HG02970 (cell line): ENCODE measurements around the gene THAP4.
"Not testable (repeated sequence)": the region's sequence is repeated elsewhere in the genome, so short reads cannot be mapped to it uniquely, and the experiment has no call there.

Experiments
- ATAC-seq: cut with Tn5 transposase; IDR thresholded peaks from one replicate; pipeline ENCODE4 v1.9.1; 2021; ENCODE audit warnings: mild to moderate bottlenecking, moderate library complexity, moderate number of reproducible peaks; ENCODE audit not compliant: unreplicated experiment, low FRiP score

The THAP4 gene

GRCh38 chr2:241567266-241567665 is 69.7 kb downstream of the THAP4 start:
- not testable (repeated sequence) for ATAC-seq

GRCh38 chr2:241566468-241566867 is 70.5 kb downstream of the THAP4 start:
- ATAC-seq, result no peak

- ATAC-seq, result not testable (repeated sequence)
Observed at GRCh38 chr2:241566021-241566420, 70.9 kb downstream of the THAP4 start.

DNA sequence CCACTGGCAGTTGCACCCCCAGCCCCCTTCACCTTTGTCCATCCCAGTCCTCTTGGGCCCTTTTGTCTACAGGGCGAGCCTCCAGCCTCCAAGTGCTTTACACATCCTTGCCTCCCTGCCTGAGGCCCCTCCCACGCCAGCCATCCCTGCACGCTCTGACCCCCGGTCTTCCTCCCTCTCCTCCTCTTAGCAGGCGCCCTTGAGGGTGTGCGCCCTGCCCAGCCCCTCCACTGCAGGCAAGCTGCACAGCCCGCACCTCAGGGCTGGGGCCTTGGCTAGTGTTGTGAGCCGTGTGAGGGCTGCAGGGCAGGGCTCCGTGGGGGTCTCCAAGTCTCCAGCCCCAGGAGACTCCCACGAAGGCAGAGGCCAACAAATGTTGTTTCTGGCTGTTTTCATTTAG is 71.5 kb downstream of the THAP4 start:
- ATAC-seq, result no peak

DNA sequence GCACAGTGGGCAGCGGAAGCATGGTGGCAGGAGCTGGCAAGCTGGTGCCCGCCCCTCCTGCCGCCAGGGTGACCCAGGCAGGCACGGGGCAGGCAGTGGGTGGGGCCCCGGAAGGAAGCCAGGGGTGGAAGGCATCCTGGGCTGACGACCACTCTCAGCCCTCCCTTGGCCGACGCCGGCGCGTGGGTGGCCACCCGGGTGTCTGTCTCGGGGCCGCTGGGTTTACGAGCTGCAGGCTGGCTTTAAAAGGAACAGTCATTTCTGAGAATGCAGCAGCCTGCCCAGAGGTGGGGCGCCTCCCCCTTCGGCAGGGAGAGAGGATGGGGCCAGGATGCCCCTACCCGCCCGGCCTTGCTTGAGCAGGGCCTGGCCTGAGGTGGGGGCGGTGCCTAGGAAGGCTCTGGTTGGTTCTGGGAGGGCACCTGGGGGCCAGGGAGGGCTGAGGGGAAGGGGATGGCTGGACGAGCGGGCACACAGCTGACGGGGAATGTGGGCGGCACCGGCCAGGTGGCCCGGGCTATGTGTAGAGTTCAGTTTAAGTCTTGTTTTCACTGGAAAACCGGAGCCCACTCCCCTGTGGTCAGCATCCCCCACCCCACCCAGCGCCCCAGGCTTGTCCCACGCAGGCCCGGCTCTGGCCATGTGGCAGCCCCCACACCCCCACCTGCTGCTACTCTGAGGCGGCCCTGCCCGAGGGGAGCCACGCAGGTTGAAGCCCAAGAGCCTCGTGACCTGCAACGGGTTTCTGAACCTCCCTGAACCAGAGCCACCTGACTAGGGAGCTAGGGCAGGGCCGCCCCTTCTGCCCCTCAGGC is 72.2 kb downstream of the THAP4 start:
- ATAC-seq, result no peak

- no peak for ATAC-seq
Observed at GRCh38 chr2:241563981-241564595, 72.9 kb downstream of the THAP4 start.

DNA sequence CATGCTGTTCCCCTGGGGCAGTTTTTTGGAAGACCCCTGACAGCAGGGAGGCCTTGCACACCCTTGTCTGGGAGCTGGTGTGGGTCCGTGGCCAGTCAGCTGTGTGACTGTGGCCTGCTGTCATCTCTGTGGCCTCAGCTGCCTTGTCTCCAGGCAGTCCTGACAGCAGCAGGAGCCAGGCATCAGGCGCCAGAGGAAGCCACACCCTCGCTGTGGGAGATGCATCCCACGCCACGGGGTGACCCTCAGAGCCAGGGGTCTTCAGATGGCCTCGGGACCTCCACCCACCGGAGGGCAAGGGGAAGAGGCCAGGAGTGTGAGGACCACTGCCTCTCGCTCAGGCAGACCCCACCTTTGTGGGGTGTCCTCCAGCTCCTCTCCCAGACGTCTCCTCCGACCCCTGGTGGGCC is 73.4 kb downstream of the THAP4 start:
- ATAC-seq, result no peak

DNA sequence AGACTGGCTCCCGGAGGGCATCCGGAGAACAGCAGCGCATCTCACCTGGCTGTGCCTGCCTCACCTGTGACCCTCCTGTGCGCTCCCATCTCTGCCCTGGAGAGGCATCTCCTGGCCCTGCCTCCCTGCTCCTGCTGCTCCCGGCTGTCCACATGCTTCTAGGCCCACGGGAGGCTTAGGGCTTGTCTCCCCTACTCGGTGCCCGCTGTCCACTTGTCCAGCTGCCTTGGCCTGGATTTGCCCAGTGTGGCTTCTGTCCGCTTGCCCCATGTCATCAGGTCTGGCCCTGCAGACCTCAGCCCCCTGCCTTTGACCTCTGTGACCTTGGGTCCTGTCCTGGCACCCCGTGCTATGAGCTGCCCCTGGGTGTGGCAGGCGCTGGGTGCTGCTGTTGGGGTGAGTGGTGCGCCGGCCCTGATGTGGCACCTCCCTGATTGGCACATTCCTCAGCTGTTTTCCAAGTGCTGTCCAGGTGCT is 73.9 kb downstream of the THAP4 start:
- ATAC-seq, result no peak

DNA sequence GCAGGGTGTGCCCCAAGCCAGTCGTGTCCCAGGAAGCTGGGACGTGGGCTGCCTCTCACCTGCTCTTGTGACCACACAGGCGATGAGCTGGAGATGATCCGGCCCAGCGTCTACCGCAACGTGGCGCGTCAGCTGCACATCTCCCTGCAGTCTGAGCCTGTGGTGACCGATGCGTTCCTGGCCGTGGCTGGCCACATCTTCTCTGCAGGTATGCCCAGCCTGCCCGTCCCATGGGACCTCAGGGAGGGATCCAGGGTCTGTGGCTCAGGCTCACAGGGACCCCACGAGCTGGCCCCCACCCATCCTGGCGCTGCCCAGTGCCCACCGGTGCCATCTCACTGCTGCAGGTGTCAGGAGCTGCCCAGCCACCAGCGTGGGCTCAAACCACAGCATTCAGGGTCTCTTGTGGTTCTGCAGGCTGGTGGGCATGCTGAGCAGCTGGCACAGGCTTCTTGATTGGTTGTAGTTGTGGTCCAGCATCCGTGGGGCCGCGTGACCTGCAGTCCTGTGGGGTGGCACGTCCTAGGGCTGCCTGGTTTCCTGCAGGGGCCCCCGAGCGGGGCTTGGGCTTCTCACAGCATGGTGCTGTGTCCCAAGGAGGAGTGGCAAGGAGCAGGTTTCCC is 74.6 kb downstream of the THAP4 start:
- ATAC-seq, result no peak

DNA sequence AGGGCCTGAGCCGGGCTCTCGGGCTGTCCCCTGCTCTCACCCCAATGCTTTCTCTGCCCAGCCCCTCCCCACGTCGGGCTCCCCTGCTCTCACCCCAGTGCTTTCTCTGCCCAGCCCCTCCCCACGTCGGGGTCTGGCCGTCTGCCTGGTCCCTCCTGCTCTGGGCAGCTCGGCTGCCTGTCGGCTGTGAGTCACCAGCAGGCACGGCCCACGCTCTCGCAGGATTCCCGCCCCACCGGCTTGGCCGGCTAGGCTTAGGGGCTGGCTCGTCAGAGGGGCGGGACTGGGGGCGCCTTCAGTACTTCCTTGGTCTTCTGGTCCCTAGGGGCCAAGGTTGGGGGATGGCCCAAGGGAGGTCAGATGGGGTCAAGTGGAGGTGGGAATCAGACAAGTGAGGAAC is 75.1 kb downstream of the THAP4 start:
- ATAC-seq, result no peak

GRCh38 chr2:241560883-241561474 is 76.0 kb downstream of the THAP4 start:
- no peak for ATAC-seq

DNA sequence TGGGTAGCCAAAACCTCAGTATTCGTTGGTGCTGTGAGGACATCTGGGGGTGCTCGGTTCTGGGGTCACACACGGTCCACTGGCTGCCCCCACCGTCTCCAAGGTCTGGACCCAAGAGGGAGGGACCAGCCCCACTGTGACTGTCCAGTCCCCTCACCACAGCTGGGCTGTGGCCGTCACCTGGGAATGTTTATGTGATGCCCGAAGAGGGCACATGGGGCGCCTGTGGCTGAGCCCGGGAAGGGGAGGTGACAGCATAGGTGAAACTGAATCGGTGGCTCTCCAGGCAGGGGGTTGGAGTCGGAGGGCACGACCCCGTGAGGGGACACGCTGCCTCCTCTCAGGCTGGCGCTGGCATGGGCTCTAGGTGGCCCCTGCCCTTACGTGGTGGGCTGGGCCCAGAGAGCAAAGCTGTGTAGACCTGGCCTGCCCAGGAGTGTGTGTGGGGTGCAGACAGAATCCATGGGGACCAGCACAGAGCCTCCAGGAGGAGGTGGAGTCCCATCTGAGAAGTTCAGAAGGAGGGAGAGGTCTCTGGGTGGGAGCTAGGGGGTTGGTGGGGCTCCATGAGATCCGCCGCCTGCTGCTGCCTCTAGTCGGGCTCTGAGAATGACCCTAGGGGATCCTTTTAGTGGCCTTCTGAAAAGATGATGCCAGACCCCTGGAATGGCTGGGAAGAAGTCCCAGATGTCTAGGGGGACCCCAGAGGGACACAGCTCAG is 76.6 kb downstream of the THAP4 start:
- ATAC-seq, result no peak

- ATAC-seq, result no peak
Observed at GRCh38 chr2:241559323-241560161, 77.4 kb downstream of the THAP4 start.

GRCh38 chr2:241558532-241559322 is 78.2 kb downstream of the THAP4 start, which contains the start of gene BOK:
Gene BOK, plus strand, starts transcription at chr2:241558745. Its CDS starts 739 bp downstream, at chr2:241559484.
- ATAC-seq, result no peak

- ATAC-seq, result no peak
Observed at GRCh38 chr2:241556746-241557145, 80.2 kb downstream of the THAP4 start.

GRCh38 chr2:241555711-241556110 is 81.2 kb downstream of the THAP4 start:
- ATAC-seq, result no peak

DNA sequence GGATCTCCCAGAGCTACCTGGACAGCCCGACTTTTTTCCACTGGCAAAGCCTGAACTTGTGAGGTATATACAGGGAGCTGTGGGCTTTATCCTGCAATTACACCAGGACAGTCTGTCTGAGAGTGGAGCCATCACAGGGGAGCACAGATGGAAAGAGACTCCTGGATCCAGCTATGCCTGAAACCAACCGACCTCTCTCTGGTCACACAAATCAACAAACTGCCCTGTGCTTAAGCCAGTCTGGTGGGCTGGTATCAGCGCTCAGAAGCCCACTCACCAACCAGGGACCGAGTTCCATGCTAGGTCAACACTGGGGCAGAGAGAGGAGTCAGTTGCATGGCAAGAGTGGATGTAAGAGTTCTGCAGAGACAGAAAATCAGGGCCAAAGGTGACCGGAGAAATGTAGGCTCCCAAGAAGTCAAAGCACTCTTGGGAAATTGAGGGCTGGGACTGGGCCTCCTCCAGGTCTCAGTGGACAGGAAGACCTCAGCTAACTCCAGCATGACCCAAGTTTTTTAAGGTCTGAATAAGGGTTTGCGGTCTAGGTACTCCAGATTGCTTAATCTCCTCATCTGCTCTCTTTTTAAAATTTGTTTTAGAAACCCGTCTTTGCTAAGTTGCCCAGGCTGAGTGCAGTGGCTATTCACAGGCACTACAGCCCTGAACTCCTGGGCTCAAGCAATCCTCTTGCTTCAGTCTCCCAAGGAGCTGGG is 82.2 kb downstream of the THAP4 start:
- no peak for ATAC-seq

- no peak for ATAC-seq
Observed at GRCh38 chr2:241553981-241554380, 83.0 kb downstream of the THAP4 start.
